ENCODE measurements around the gene MFAP5.
"Not testable (repeated sequence)": the region's sequence is repeated elsewhere in the genome, so short reads cannot be mapped to it uniquely, and the experiment has no call there.

MFAP5 gene

DNA sequence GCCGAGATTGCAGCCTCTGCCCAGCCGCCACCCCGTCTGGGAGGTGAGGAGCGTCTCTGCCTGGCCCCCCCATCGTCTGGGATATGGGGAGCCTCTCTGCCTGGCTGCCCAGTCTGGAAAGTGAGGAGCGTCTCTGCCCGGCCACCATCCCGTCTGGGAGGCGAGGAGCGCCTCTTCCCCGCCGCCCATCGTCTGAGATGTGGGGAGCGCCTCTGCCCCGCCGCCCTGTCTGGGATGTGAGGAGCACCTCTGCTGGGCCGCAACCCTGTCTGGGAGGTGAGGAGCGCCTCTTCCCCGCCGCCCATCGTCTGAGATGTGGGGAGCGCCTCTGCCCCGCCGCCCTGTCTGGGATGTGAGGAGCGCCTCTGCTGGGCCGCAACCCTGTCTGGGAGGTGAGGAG is 37.9 kb downstream of the MFAP5 start:
- DNase-seq, result not testable (repeated sequence)

- no peak for DNase-seq
Measured at GRCh38 chr12:8622646-8623045, 40.0 kb downstream of the MFAP5 start.

DNA sequence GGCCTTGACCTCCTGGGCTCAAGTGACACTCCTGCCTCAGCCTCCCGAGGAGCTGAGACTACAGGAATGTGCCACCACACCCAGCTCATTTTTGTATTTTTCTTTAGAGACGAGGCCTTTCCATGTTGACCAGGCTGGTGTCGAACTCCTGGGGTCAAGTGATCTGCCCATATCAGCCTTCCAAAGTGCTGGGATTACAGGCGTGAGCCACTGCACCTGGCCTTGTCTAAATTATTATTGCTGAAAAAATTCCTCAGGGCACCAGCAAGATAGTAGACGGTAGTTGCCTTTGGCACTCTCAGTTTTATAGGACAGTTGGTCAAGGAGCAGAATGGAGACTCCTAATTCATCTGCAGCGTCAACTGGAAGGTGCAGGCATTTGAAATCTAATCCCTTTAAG is 47.4 kb downstream of the MFAP5 start:
- DNase-seq, result no peak

- not testable (repeated sequence) for DNase-seq
Measured at GRCh38 chr12:8613881-8614280, 48.7 kb downstream of the MFAP5 start.

GRCh38 chr12:8612629-8613028 is 50.0 kb downstream of the MFAP5 start, which contains the start of gene AICDA:
TSS of gene AICDA (minus strand) at chr12:8612859. CDS start at chr12:8612767, 92 bp downstream.
- DNase-seq, result no peak

DNA sequence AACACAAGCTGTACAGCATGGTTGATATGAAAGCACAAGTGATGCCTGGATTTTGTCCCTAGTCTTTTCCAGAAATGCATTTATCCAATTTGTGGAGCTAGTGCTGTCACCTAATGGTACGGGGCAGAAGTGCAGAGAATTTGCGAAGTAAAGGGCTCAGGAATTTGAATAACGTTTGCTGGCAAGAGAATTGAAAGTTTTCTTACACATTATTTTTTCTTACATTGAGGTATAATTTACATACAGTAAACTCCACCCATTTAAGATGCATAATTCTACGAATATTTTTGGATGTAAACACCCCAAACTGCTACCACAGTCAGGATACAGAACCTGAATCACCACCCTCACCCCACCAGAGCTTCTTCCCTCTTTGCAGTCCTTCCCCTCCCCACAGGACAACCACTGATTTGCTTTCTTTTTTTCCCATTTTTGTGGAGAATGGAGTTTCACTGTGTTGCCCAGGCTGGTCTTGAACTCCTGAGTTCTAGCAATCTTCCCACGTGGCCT is 53.5 kb downstream of the MFAP5 start:
- DNase-seq, result no peak

- DNase-seq, result no peak
Measured at GRCh38 chr12:8606890-8607289, 55.7 kb downstream of the MFAP5 start.

DNA sequence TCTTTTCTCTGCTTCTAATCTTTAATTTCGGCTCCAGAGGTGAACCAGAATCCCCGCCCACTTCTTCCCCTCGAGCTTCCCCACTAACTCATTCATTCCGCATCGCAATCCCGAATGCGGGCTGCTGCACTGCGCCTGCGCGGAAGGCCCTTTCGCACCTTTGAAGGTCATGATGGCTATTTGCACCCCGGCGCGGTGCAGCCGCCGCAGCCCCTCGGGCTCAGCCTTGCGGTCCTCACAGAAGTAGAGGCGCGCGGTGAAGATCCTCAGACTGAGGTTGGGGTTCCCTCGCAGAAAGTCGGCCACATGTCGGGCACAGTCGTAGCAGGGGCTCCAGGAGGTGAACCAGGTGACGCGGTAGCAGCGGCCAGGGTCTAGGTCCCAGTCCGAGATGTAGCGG is 57.6 kb downstream of the MFAP5 start:
- no peak for DNase-seq

- DNase-seq, result no peak
Measured at GRCh38 chr12:8603856-8604255, 58.8 kb downstream of the MFAP5 start.

DNA sequence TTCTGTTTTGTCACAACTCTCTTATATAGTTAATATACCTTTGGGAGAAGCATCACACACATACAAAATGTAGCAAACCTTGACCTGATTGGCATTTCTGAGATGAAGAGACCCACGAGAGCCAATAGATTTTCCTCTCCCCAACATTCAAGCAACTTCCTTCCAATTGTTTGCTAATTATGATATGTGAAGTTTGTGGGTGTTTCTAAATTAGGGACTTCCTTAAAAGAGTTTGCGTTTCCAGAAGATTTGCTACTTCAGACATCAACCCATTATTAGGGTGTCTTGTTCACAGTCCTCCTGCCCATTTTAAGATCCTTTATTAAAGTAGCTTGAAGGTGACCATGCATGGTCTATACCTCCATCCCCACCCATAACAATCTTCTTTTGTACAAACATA is 59.3 kb downstream of the MFAP5 start:
- no peak for DNase-seq

DNA sequence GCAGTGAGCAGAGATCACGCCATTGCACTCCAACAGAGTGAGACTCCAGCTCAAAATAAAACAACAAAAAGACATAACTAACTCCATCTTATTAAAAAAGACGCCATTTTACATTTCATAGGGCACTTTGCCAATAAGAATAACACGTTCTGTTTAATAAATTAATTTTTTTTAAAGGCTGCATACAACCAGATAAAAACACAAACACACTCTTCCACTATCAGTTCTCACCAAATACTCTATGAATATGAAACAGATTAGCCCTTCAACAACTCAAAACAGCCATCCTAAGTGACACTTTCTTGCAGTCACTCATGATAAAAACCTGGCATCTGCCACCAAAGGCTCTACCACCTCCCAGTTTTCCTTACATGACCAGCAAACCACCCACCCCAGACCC is 66.1 kb downstream of the MFAP5 start:
- DNase-seq, result no peak
